Activated T-helper 17 cell treated with anti-CD3 and anti-CD28 coated beads, Interleukin-2, amount 50 U/mL, for 72 hours (primary cell): ENCODE data around the gene OGFOD2. TPM values are rescaled to one million over a fixed set of nuclear protein-coding genes. Genes with fewer than 3 reads are reported as not detected.

ENCODE experiments used
- ATAC-seq: fragments of 150-1000 bp; cut with Tn5 transposase; replicated peaks from 2 replicates; pipeline ENCODE4 v1.10.0; 2021; ENCODE audit warnings: mild to moderate bottlenecking, moderate library complexity
- H3K27ac Mint-ChIP-seq: one replicate; pipeline ENCODE4 v1.8.0; 2022; ENCODE audit warnings: mixed read lengths
- H3K27me3 Mint-ChIP-seq: one replicate; pipeline ENCODE4 v1.8.0; 2022; ENCODE audit warnings: mixed read lengths
- H3K36me3 Mint-ChIP-seq: one replicate; pipeline ENCODE4 v1.8.0; 2022; ENCODE audit warnings: low read depth, mild to moderate bottlenecking, mixed read lengths
- H3K4me1 Mint-ChIP-seq: one replicate; pipeline ENCODE4 v1.8.0; 2022; ENCODE audit warnings: mixed read lengths
- H3K4me3 Mint-ChIP-seq: one replicate; pipeline ENCODE4 v1.8.0; 2022; ENCODE audit warnings: mild to moderate bottlenecking, mixed read lengths
- H3K9me3 Mint-ChIP-seq: one replicate; pipeline ENCODE4 v1.8.0; 2022; ENCODE audit warnings: mixed read lengths
- total RNA-seq, 2 donors: library from RNA; stranded (reverse); gene quantifications; one replicate each; pipeline ENCODE4 v1.2.3, GENCODE V29; 2022

The OGFOD2 gene
- total RNA-seq, 2 donors from 2014 or later, result 24.9 to 28.6 TPM

- H3K4me1 Mint-ChIP-seq, result no peaks in the 10 kb centered on the region
- no peaks in the 10 kb centered on the region for H3K9me3 Mint-ChIP-seq
- no peak overlapping the region for H3K27ac Mint-ChIP-seq
- ATAC-seq, result no peak
- H3K27me3 Mint-ChIP-seq, result no peaks in the 10 kb centered on the region
- no peak overlapping the region for H3K4me3 Mint-ChIP-seq
- H3K36me3 Mint-ChIP-seq, result no peaks in the 10 kb centered on the region
Measured at GRCh38 chr12:122994781-122995502, 19.9 kb downstream of the OGFOD2 start.

DNA sequence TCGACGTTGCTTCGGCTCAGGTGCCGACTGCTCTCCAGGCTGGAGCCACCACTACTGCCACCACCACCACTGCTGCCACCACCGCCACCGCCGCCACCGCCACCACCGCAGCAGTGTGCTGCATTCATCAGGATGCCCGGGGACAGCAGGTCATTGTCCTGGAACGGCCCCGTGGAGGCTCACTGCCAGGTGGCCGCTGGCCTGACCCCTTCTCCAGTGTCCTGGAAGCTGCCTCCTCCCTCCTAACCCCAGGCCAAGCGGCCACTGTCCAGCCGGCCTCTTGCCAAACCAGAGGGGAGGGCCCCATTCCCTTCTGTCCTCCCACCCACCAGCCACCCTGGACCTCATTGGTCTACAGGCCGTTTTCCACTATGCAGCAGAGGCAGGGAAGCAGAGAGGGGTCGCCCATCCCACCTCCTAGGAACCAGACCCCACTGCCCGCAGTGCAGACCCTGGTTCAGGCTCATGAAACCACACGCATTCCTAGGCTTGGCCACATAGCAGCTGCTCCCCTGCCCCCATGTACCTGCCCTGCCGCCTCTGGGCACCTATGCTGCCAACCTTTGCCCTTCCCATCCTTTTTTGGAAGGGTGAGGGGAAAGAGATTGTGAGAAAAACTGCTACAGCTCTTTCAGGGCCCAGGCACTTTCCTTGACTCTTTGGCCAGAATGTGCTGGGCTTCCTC, 20.6 kb downstream of the OGFOD2 start:
- H3K36me3 Mint-ChIP-seq, result no peaks in the 10 kb centered on the region
- H3K27ac Mint-ChIP-seq, result no peak overlapping the region
- no peak for ATAC-seq

DNA sequence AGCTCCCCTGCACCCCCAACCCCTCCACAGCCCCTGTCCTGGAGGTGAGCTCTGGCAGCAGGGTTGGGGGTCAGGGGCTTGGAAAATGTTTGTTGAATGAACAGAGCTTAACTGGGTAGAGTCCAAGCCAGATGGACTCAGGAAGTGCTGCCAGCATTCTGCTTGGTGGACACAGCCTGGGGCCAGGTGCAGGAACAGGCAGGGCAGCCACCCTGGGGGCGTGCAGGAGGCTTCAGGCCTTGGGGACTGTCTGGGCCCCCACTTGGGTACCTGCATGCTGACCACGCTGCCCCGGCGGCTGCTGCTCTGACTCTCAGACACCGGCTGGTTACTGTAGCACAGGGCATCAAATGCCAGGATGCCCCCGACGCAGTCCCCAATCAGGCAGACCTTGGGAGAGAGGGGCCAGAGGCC, 21.2 kb downstream of the OGFOD2 start:
- no peaks in the 10 kb centered on the region for H3K27me3 Mint-ChIP-seq
- no peak for ATAC-seq
- no peaks in the 10 kb centered on the region for H3K4me1 Mint-ChIP-seq
- no peaks in the 10 kb centered on the region for H3K36me3 Mint-ChIP-seq
- no peaks in the 10 kb centered on the region for H3K9me3 Mint-ChIP-seq
- no peak overlapping the region for H3K27ac Mint-ChIP-seq
- H3K4me3 Mint-ChIP-seq, result no peak overlapping the region

More for the DNA sequence above, 20.6 kb downstream of the OGFOD2 start:
- Mint-ChIP-seq H3K9me3 (no peaks in the 10 kb centered on the region), H3K27me3 (no peaks in the 10 kb centered on the region), H3K4me3 (no peak overlapping the region), H3K4me1 (no peaks in the 10 kb centered on the region)

DNA sequence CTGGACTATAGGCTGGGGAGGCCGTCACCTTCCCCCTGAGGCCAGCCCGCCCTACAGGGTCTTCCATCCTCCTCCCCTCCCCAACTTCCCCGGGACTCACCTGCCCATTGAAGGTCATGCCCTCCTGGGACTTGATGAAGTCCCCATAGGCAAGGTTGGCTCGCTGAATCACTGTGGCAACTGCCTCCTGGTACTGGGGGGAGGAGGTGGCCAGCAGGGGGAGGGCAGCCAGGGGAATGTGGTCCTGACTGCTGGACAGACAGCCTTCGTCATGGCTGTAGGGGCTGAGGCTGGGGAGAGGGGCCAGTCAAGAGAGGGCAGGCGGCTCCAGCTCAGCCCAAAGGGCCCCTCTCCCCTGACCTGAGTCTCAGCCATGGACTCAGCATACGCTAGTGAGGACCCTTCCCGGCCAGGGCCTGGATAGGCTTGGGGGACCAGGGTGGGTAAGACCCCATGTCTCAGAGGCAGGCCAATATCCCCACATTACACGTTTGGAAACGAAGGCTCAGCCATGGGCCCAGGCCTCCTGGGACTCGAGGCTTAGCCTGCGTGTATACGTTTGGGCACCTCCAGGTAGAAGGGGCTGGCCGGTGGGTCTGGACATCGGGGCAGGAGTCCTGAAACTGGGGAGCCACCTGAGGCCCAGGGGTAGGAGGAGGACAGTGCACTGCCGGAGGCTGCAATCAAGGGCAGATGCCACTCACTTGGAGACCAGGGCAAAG, 21.7 kb downstream of the OGFOD2 start:
- Mint-ChIP-seq H3K4me3 (no peak overlapping the region), H3K36me3 (no peaks in the 10 kb centered on the region), H3K27me3 (no peaks in the 10 kb centered on the region), H3K27ac (no peak overlapping the region), H3K9me3 (no peaks in the 10 kb centered on the region), H3K4me1 (no peaks in the 10 kb centered on the region)
- ATAC-seq, result no peak

DNA sequence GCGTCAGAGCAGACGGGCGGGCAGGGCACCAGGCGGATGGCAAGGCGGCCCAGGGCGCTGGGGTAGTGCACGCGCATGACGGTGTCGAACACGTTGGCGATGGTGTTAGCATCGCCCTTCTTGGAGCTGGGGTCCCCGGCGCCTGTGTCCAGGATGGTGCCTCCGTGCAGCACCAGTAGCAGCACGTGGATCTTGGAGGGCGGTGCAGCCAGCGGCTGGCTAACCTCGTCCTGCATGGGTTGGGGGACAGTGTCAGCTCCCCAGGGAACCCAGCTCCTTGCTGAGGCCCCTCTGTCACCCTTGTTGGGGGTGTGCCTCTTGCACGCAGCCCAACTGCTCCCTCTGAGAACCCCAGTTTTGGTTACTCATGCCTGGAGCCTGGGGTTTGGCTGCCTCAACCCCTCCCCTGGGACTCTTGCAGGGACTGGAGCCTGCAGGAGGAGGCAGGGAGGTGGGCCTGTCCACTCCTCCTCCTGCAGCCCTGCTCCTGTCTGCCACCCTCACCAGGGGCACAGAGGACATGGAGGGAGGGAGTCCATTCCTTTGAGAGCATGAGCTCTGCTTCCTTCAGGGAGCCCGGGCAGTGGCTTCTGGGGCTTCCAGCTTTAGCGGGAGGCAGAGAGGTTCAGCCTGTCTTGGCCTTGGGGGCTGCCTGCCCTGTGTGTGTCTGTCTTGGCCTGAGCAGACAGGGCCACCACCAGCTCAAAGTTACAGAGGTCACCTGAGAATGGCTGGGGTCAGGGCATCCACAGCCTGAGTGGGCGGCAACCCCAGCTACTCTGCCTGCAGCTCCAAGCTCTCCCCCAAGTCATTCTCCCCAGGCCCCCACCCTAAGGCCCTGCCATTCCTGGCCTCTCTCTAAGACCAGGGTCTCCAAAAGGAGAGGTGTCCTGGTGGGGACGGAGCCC, 22.6 kb downstream of the OGFOD2 start:
- Mint-ChIP-seq H3K27me3 (no peaks in the 10 kb centered on the region), H3K4me3 (no peak overlapping the region), H3K4me1 (no peaks in the 10 kb centered on the region), H3K9me3 (no peaks in the 10 kb centered on the region), H3K36me3 (no peaks in the 10 kb centered on the region), H3K27ac (no peak overlapping the region)
- ATAC-seq, result no peak

- Mint-ChIP-seq H3K9me3 (no peaks in the 10 kb centered on the region), H3K36me3 (no peaks in the 10 kb centered on the region), H3K4me1 (no peaks in the 10 kb centered on the region), H3K27ac (no peak overlapping the region), H3K27me3 (no peaks in the 10 kb centered on the region), H3K4me3 (no peak overlapping the region)
- ATAC-seq, result no peak
Measured at GRCh38 chr12:122998316-122998715, 23.3 kb downstream of the OGFOD2 start.

GRCh38 chr12:122999196-122999946, 24.3 kb downstream of the OGFOD2 start:
- Mint-ChIP-seq H3K27me3 (no peaks in the 10 kb centered on the region), H3K4me3 (no peak overlapping the region), H3K27ac (no peak overlapping the region), H3K36me3 (no peaks in the 10 kb centered on the region), H3K4me1 (no peaks in the 10 kb centered on the region), H3K9me3 (no peaks in the 10 kb centered on the region)
- ATAC-seq, result no peak

- Mint-ChIP-seq H3K9me3 (no peaks in the 10 kb centered on the region), H3K27ac (no peak overlapping the region), H3K27me3 (no peaks in the 10 kb centered on the region), H3K4me1 (no peaks in the 10 kb centered on the region), H3K4me3 (no peak overlapping the region), H3K36me3 (no peaks in the 10 kb centered on the region)
- ATAC-seq, result no peak
Measured at GRCh38 chr12:122999986-123000420, 25.0 kb downstream of the OGFOD2 start.

DNA sequence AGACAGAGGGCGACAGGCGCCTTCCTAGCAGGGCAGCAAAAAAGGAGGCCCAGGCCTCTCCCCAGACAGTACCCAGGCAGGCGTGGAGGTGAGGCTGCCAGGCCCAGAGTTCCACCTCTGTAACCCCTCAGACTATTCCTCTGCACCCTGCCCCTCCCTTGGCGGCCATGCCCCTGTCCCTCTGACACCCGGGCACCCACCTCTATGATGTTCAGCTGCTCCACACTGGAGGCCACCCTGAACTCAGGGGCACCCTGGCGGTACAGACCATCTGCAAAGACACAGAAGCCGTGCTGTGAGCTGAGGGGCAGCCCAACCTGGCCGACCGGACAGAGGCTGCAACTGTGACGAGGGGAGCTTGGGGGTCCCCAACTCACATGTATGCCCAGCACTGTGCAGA, 25.5 kb downstream of the OGFOD2 start:
- H3K4me3 Mint-ChIP-seq, result no peak overlapping the region
- H3K4me1 Mint-ChIP-seq, result no peaks in the 10 kb centered on the region
- no peak overlapping the region for H3K27ac Mint-ChIP-seq
- no peaks in the 10 kb centered on the region for H3K9me3 Mint-ChIP-seq
- ATAC-seq, result no peak
- H3K27me3 Mint-ChIP-seq, result no peaks in the 10 kb centered on the region
- H3K36me3 Mint-ChIP-seq, result no peaks in the 10 kb centered on the region

DNA sequence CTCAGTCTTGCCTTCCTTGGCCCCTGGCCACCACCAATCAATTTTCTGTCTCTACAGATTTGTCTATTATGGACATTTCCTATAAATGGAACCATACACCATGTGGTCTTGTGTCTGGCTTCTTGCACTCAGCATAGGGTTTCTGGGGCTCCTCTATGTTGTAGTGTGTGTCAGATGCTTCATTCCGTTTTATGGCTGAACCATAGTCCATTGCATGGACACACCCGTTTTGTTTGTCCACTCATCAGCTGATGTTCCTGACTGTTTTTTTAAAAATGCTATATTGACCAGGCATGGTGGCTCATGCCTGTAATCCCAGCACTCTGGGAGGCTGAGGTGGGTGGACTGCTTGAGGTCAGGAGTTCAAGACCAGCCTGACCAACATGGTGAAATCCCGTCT, 26.4 kb downstream of the OGFOD2 start:
- Mint-ChIP-seq H3K27me3 (no peaks in the 10 kb centered on the region), H3K4me3 (no peak overlapping the region), H3K4me1 (no peaks in the 10 kb centered on the region), H3K27ac (no peak overlapping the region), H3K9me3 (no peaks in the 10 kb centered on the region), H3K36me3 (no peaks in the 10 kb centered on the region)
- ATAC-seq, result no peak

- no peaks in the 10 kb centered on the region for H3K4me1 Mint-ChIP-seq
- H3K36me3 Mint-ChIP-seq, result no peaks in the 10 kb centered on the region
- H3K4me3 Mint-ChIP-seq, result no peak overlapping the region
- no peak for ATAC-seq
- no peak overlapping the region for H3K27ac Mint-ChIP-seq
- H3K27me3 Mint-ChIP-seq, result no peaks in the 10 kb centered on the region
- no peaks in the 10 kb centered on the region for H3K9me3 Mint-ChIP-seq
Measured at GRCh38 chr12:123003257-123003656, 28.2 kb downstream of the OGFOD2 start.

GRCh38 chr12:123004287-123004686, 29.2 kb downstream of the OGFOD2 start:
- Mint-ChIP-seq H3K9me3 (no peaks in the 10 kb centered on the region), H3K27me3 (no peaks in the 10 kb centered on the region), H3K4me3 (no peak overlapping the region), H3K4me1 (no peaks in the 10 kb centered on the region), H3K27ac (no peak overlapping the region), H3K36me3 (no peaks in the 10 kb centered on the region)
- no peak for ATAC-seq

- Mint-ChIP-seq H3K4me1 (no peaks in the 10 kb centered on the region), H3K27me3 (no peaks in the 10 kb centered on the region), H3K9me3 (no peaks in the 10 kb centered on the region), H3K27ac (no peak overlapping the region), H3K4me3 (no peak overlapping the region), H3K36me3 (no peaks in the 10 kb centered on the region)
- no peak for ATAC-seq
Measured at GRCh38 chr12:123005081-123005626, 30.1 kb downstream of the OGFOD2 start.
